IPS-15b (cell line): Measurements from ENCODE around the gene SLC2A1.

Experiments
- H3K27me3 ChIP-seq: one replicate; pipeline ENCODE4 v1.6.1; 2013; ENCODE audit warnings: low read length; ENCODE audit not compliant: control insufficient read depth, insufficient read depth
- H3K36me3 ChIP-seq: one replicate; pipeline ENCODE4 v1.6.1; 2013; ENCODE audit warnings: low read length; ENCODE audit not compliant: control insufficient read depth, insufficient read depth
- H3K4me1 ChIP-seq: one replicate; pipeline ENCODE4 v1.6.1; 2013; ENCODE audit warnings: mild to moderate bottlenecking, low read length; ENCODE audit not compliant: control insufficient read depth, insufficient read depth
- H3K4me3 ChIP-seq: one replicate; pipeline ENCODE4 v1.5.1; 2013; ENCODE audit warnings: low read depth, low read length
- H3K9ac ChIP-seq: one replicate; pipeline ENCODE4 v1.6.1; 2013; ENCODE audit warnings: low read depth, mild to moderate bottlenecking, low read length
- H3K9me3 ChIP-seq: one replicate; pipeline ENCODE4 v1.6.1; 2013; ENCODE audit warnings: mild to moderate bottlenecking, low read length; ENCODE audit not compliant: control insufficient read depth, insufficient read depth

Gene SLC2A1

GRCh38 chr1:42935313-42935895 lies 23.3 kb downstream of the SLC2A1 start:
- Histone ChIP-seq H3K27me3 (no peaks in the 10 kb centered on the region), H3K9ac (no peak overlapping the region), H3K36me3 (peaks cover 80% of the 10 kb centered on the region), H3K4me1 (peaks cover 3% of the 10 kb centered on the region), H3K9me3 (no peaks in the 10 kb centered on the region), H3K4me3 (no peak overlapping the region)

- H3K4me1 ChIP-seq, result peaks cover 3% of the 10 kb centered on the region
- no peak overlapping the region for H3K4me3 ChIP-seq
- H3K27me3 ChIP-seq, result no peaks in the 10 kb centered on the region
- H3K36me3 ChIP-seq, result peaks cover 86% of the 10 kb centered on the region
- H3K9ac ChIP-seq, result no peak overlapping the region
- no peaks in the 10 kb centered on the region for H3K9me3 ChIP-seq
These were observed 23.9 kb downstream of the SLC2A1 start for GRCh38 chr1:42934541-42935312.

GRCh38 chr1:42933610-42934491 lies 24.8 kb downstream of the SLC2A1 start:
- Histone ChIP-seq H3K36me3 (peaks cover 86% of the 10 kb centered on the region), H3K9me3 (no peaks in the 10 kb centered on the region), H3K4me3 (no peak overlapping the region), H3K9ac (no peak overlapping the region), H3K4me1 (peaks cover 3% of the 10 kb centered on the region), H3K27me3 (no peaks in the 10 kb centered on the region)

- H3K36me3 ChIP-seq, result peaks cover 88% of the 10 kb centered on the region
- peaks cover 3% of the 10 kb centered on the region for H3K4me1 ChIP-seq
- no peaks in the 10 kb centered on the region for H3K27me3 ChIP-seq
- no peak overlapping the region for H3K4me3 ChIP-seq
- H3K9ac ChIP-seq, result no peak overlapping the region
- H3K9me3 ChIP-seq, result no peaks in the 10 kb centered on the region
These were observed 25.5 kb downstream of the SLC2A1 start for GRCh38 chr1:42933060-42933586.

DNA sequence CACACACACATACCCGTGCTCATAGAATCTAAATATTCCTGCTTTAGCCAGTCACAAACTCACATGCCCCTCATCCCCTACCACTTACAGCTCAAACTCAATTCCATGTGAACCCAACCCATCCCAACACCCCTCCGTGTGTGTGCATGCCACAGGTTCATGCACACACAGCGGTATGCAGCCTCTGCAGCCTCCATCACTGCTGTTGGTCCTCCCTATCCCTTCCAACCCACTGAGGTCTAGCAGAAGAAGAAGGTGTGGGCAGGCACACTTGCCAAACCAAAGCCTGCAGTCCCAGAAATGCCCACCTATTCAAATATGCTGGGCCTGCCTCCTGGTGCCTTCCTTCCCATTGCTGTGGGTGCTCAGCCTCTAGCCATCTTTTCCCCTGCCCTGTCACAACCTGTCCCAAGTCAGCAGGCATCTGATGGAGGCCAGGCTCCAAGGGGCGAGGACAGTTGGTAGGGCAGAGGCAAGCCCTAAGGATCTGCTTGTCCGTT lies 26.2 kb downstream of the SLC2A1 start:
- H3K9me3 ChIP-seq, result no peaks in the 10 kb centered on the region
- H3K36me3 ChIP-seq, result peaks cover 88% of the 10 kb centered on the region
- H3K4me1 ChIP-seq, result peaks cover 3% of the 10 kb centered on the region
- no peak overlapping the region for H3K4me3 ChIP-seq
- peak overlapping the region; percentile 54 for H3K9ac ChIP-seq
- no peaks in the 10 kb centered on the region for H3K27me3 ChIP-seq

- H3K36me3 ChIP-seq, result peaks cover 88% of the 10 kb centered on the region
These were observed 26.7 kb downstream of the SLC2A1 start for GRCh38 chr1:42931911-42932422.

GRCh38 chr1:42931108-42931539 lies 27.5 kb downstream of the SLC2A1 start:
- H3K4me1 ChIP-seq, result no peaks in the 10 kb centered on the region
- H3K27me3 ChIP-seq, result no peaks in the 10 kb centered on the region
- H3K4me3 ChIP-seq, result no peak overlapping the region
- H3K36me3 ChIP-seq, result peaks cover 86% of the 10 kb centered on the region
- peak overlapping the region; percentile 12 for H3K9ac ChIP-seq
- H3K9me3 ChIP-seq, result no peaks in the 10 kb centered on the region

More at GRCh38 chr1:42931911-42932422, 26.7 kb downstream of the SLC2A1 start:
- H3K4me3 ChIP-seq, result no peak overlapping the region
- peaks cover 3% of the 10 kb centered on the region for H3K4me1 ChIP-seq
- no peaks in the 10 kb centered on the region for H3K27me3 ChIP-seq
- peak overlapping the region; percentile 54 for H3K9ac ChIP-seq
- H3K9me3 ChIP-seq, result no peaks in the 10 kb centered on the region

GRCh38 chr1:42930178-42931107 lies 28.2 kb downstream of the SLC2A1 start:
- H3K4me1 ChIP-seq, result no peaks in the 10 kb centered on the region
- no peak overlapping the region for H3K4me3 ChIP-seq
- H3K9ac ChIP-seq, result no peak overlapping the region
- no peaks in the 10 kb centered on the region for H3K9me3 ChIP-seq
- H3K27me3 ChIP-seq, result no peaks in the 10 kb centered on the region
- H3K36me3 ChIP-seq, result peaks cover 82% of the 10 kb centered on the region

- Histone ChIP-seq H3K9me3 (no peaks in the 10 kb centered on the region), H3K4me3 (no peak overlapping the region), H3K36me3 (peaks cover 73% of the 10 kb centered on the region), H3K4me1 (no peaks in the 10 kb centered on the region), H3K9ac (no peak overlapping the region), H3K27me3 (no peaks in the 10 kb centered on the region)
These were observed 29.1 kb downstream of the SLC2A1 start for GRCh38 chr1:42929434-42930177.

- no peak overlapping the region for H3K9ac ChIP-seq
- no peaks in the 10 kb centered on the region for H3K4me1 ChIP-seq
- H3K4me3 ChIP-seq, result no peak overlapping the region
- peaks cover 66% of the 10 kb centered on the region for H3K36me3 ChIP-seq
- no peaks in the 10 kb centered on the region for H3K27me3 ChIP-seq
- no peaks in the 10 kb centered on the region for H3K9me3 ChIP-seq
These were observed 29.8 kb downstream of the SLC2A1 start for GRCh38 chr1:42928859-42929258.
